Keratinocyte (primary cell): ENCODE results near the gene STK11IP. TPM values are rescaled to one million over a fixed set of nuclear protein-coding genes. Genes with fewer than 3 reads are reported as not detected.
A peak's percentile ranks its signal among the peaks of the same experiment; 100 is the strongest.

ENCODE experiments used
- DNase-seq: peaks from one replicate; pipeline ENCODE4 v3.0.0-alpha.2; 2011; ENCODE audit warnings: low read depth, missing footprints, low spot score
- FAIRE-seq: peaks from 2 replicates; lab custom pipeline; 2011; peaks lifted over from hg19 to GRCh38; lab: Jason Lieb, UNC
- H2AFZ ChIP-seq: 2 replicates; pipeline ENCODE4 v1.6.0; 2012; ENCODE audit warnings: low read length, control low read depth, inconsistent platforms; ENCODE audit not compliant: control insufficient read depth
- H3K27ac ChIP-seq: 2 replicates; pipeline ENCODE4 v1.5.1; 2011; ENCODE audit warnings: low read length; ENCODE audit not compliant: control insufficient read depth, insufficient read depth
- H3K27me3 ChIP-seq: 3 replicates; pipeline ENCODE4 v1.6.0; 2011; ENCODE audit warnings: low read length; ENCODE audit not compliant: control insufficient read depth, insufficient read depth; ENCODE audit errors: extremely low read depth
- H3K36me3 ChIP-seq, 2 experiments: 2 replicates in 1 of 2; 3 replicates in 1 of 2; pipeline ENCODE4 v1.5.1; 2011; ENCODE audit warnings: low read length in 2 of 2, mild to moderate bottlenecking in 1 of 2; ENCODE audit not compliant: control insufficient read depth in 2 of 2, insufficient read depth in 2 of 2; ENCODE audit errors: extremely low read depth in 1 of 2
- H3K4me1 ChIP-seq: 3 replicates; pipeline ENCODE4 v1.5.1; 2011; ENCODE audit warnings: low read length; ENCODE audit not compliant: control insufficient read depth, insufficient read depth; ENCODE audit errors: extremely low read depth
- H3K4me2 ChIP-seq: 3 replicates; pipeline ENCODE4 v1.6.0; 2011; ENCODE audit warnings: low read depth, low read length; ENCODE audit not compliant: control insufficient read depth, insufficient read depth; ENCODE audit errors: extremely low read depth
- H3K4me3 ChIP-seq, 3 experiments: fragments of 200-600 bp in 1 of 3; sonication (generic) in 1 of 3; 2 replicates in 2 of 3; 3 replicates in 1 of 3; pipeline ENCODE4 v1.5.1; 2011 to 2016; ENCODE audit warnings: low read length in 3 of 3, mild to moderate bottlenecking in 3 of 3, control low read depth in 2 of 3, inconsistent platforms in 1 of 3, low read depth in 1 of 3, mixed read lengths in 1 of 3, mixed run types in 1 of 3, moderate library complexity in 1 of 3; ENCODE audit not compliant: control insufficient read depth in 2 of 3, insufficient read depth in 2 of 3; ENCODE audit errors: extremely low read depth in 1 of 3
- H3K79me2 ChIP-seq: 2 replicates; pipeline ENCODE4 v1.6.0; 2012; ENCODE audit warnings: low read length; ENCODE audit not compliant: control insufficient read depth, insufficient read depth
- H3K9ac ChIP-seq: 3 replicates; pipeline ENCODE4 v1.6.0; 2011; ENCODE audit warnings: low read length; ENCODE audit not compliant: control insufficient read depth, insufficient read depth; ENCODE audit errors: extremely low read depth
- H3K9me1 ChIP-seq: 3 replicates; pipeline ENCODE4 v1.6.0; 2011; ENCODE audit warnings: low read length; ENCODE audit not compliant: control insufficient read depth, insufficient read depth; ENCODE audit errors: extremely low read depth
- H3K9me3 ChIP-seq: 2 replicates; pipeline ENCODE4 v1.5.1; 2012; ENCODE audit warnings: low read depth, low read length; ENCODE audit not compliant: control insufficient read depth
- H4K20me1 ChIP-seq: 3 replicates; pipeline ENCODE4 v1.6.0; 2011; ENCODE audit warnings: low read length; ENCODE audit not compliant: control insufficient read depth, insufficient read depth; ENCODE audit errors: extremely low read depth
- CTCF ChIP-seq, 3 experiments: IDR thresholded peaks in 1 of 3; conservative IDR thresholded peaks in 1 of 3; optimal IDR thresholded peaks in 1 of 3; 2 replicates in 2 of 3; 3 replicates in 1 of 3; pipeline versions ENCODE3 to v1.5.1; 2011; ENCODE audit warnings: low read length in 3 of 3, mild to moderate bottlenecking in 3 of 3, moderate library complexity in 2 of 3, control low read depth in 1 of 3, inconsistent platforms in 1 of 3; ENCODE audit not compliant: insufficient read depth in 2 of 3; ENCODE audit errors: extremely low read depth in 1 of 3
- EZH2 ChIP-seq: IDR thresholded peaks from one replicate; pipeline ENCODE4 v1.6.1; 2012; ENCODE audit warnings: inconsistent platforms, mild to moderate bottlenecking, low read length, moderate library complexity
- dilution Hi-C: fragments of 300-500 bp; cut with MboI; formaldehyde crosslinking; loops from one replicate; pipeline ENCODE4 v1.7.0; 2020; ENCODE audit warnings: low sequenced_read_pairs; ENCODE audit not compliant: extremely low pct_ligation_motif_present
- polyA plus RNA-seq, 5 experiments: library from polyadenylated mRNA; depleted of rRNA in 3 of 5; stranded (reverse) in 3 of 5; stranded (forward) in 1 of 5; unstranded in 1 of 5; fragments of >200 nt; gene quantifications; 1 replicate in 1 of 5; 2 replicates in 3 of 5; 3 replicates in 1 of 5; pipeline versions ENCODE4 v1.2.1 to v1.2.3, GENCODE V29; 2011 to 2012; ENCODE audit warnings: missing spikeins in 2 of 5, low read depth in 1 of 5, low replicate concordance in 1 of 5

Gene STK11IP
- polyA plus RNA-seq, 1 donor (not counting 4 experiments of a cell fraction or from before 2014, with no cell fraction given) = 10.0 TPM

- no peaks in the 10 kb centered on the region for H3K9me1 ChIP-seq
- no peak overlapping the region for H3K9ac ChIP-seq
- H2AFZ ChIP-seq = no peak overlapping the region
- H3K4me3 ChIP-seq = no peak overlapping the region
- dilution Hi-C loops = no loop called here
- no peaks in the 10 kb centered on the region for H3K79me2 ChIP-seq
- peak overlapping the region; percentile 43 for H3K4me2 ChIP-seq
- peaks cover 20% of the 10 kb centered on the region for H3K4me1 ChIP-seq
- FAIRE-seq (peak; percentile 84), DNase-seq (no peak)
- no peaks in the 10 kb centered on the region for H3K9me3 ChIP-seq
- peaks cover 1 to 10% of the 10 kb centered on the region in 2 experiments for H3K36me3 ChIP-seq
- no peaks in the 10 kb centered on the region for H4K20me1 ChIP-seq
- peak overlapping the region; percentile 57 for H3K27ac ChIP-seq
- H3K27me3 ChIP-seq = no peaks in the 10 kb centered on the region
- TF ChIP-seq EZH2 (no peak), CTCF (optimal IDR thresholded peaks at IDR 0.05 in 1 of 3, IDR thresholded peaks at IDR 0.05 in 1 of 3, conservative IDR thresholded peaks at IDR 0.05 in 1 of 3; ENCODE audit: extremely low read depth in 1 of 3, insufficient read depth in 2 of 3, low read length in 3 of 3) (no peak)
Measured at GRCh38 chr2:219645631-219646527, 48.2 kb downstream of the STK11IP start.

- Histone ChIP-seq H3K36me3 (no peaks in the 10 kb centered on the region), H3K27me3 (no peaks in the 10 kb centered on the region), H3K4me2 (no peak overlapping the region), H3K4me3 (no peak overlapping the region), H3K9me1 (no peaks in the 10 kb centered on the region), H3K9me3 (no peaks in the 10 kb centered on the region), H3K27ac (no peak overlapping the region), H4K20me1 (no peaks in the 10 kb centered on the region), H3K79me2 (no peaks in the 10 kb centered on the region), H3K9ac (no peak overlapping the region), H2AFZ (no peak overlapping the region), H3K4me1 (peaks cover 16% of the 10 kb centered on the region)
- FAIRE-seq = no peak
- no peak for TF ChIP-seq EZH2
- no peak for TF ChIP-seq CTCF (optimal IDR thresholded peaks at IDR 0.05 in 1 of 3, IDR thresholded peaks at IDR 0.05 in 1 of 3, conservative IDR thresholded peaks at IDR 0.05 in 1 of 3; ENCODE audit: extremely low read depth in 1 of 3, insufficient read depth in 2 of 3, low read length in 3 of 3)
- dilution Hi-C loops = no loop called here
- no peak for DNase-seq
Measured at GRCh38 chr2:219648176-219648575, 50.5 kb downstream of the STK11IP start.
